ENCODE data around the gene LRP8. TPM values are rescaled to one million over a fixed set of nuclear protein-coding genes. Genes with fewer than 3 reads are reported as not detected.

The LRP8 gene
- total and polyA plus RNA-seq, 2 experiments from 2014 or later = 2.4 to 2.7 TPM

DNA sequence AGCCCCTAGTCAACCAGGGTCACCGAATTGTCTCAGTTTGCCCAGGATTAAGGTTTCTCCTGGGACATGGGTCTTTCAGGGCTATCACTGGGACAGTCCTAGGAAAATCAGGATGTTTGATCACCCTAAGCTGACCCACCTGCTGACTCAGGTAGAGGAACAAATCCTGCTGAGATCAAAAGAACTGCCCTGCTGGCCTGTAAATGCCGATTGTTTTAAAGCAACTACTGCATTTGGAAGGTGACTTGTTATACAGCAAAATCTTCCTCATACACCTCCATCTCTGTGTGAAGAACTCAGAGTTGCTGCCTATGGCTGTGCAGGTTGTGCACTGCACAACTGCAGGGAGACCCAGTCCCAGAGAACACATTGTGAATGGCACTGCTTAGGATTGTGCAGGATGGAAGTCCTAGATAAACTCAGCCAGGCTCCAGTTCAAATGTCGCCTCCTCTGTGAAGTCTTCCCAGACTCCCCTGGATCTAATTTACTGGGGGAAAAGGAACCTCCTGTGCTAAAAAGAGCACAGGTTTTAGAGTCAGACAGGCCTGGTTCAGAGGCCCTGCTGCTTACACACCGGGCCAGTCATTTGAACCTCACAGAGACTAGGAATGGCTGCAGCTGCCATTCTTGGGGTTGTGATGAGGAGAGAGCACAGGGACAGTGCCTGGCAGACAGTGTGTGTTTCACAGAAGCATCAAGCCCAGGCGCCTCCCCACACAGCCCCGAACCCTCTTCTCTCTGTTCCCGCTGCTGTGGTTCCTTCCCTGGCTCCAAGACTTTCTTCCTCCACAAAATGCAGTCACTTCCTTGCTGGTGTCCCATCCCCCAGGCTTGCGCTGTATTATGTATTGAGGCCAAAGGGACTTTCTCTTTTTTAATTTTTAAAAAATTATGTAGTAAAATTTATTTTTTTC, 23.2 kb upstream of the LRP8 start:
- H3K79me2 ChIP-seq = no peaks in the 10 kb centered on the region
- H3K27me3 ChIP-seq = no peaks in the 10 kb centered on the region
- no peaks in the 10 kb centered on the region for H3K9me3 ChIP-seq (ENCODE audit: low read depth)
- no peaks in the 10 kb centered on the region for H4K20me1 ChIP-seq (ENCODE audit: insufficient read depth, poor library complexity, severe bottlenecking)
- H3K27ac ChIP-seq = no peak overlapping the region
- no peak overlapping the region for H3K4me2 ChIP-seq
- no peaks in the 10 kb centered on the region for H3K36me3 ChIP-seq (replicated peaks; ENCODE audit: insufficient read depth, low read depth)
- TF ChIP-seq, protein P1, sequence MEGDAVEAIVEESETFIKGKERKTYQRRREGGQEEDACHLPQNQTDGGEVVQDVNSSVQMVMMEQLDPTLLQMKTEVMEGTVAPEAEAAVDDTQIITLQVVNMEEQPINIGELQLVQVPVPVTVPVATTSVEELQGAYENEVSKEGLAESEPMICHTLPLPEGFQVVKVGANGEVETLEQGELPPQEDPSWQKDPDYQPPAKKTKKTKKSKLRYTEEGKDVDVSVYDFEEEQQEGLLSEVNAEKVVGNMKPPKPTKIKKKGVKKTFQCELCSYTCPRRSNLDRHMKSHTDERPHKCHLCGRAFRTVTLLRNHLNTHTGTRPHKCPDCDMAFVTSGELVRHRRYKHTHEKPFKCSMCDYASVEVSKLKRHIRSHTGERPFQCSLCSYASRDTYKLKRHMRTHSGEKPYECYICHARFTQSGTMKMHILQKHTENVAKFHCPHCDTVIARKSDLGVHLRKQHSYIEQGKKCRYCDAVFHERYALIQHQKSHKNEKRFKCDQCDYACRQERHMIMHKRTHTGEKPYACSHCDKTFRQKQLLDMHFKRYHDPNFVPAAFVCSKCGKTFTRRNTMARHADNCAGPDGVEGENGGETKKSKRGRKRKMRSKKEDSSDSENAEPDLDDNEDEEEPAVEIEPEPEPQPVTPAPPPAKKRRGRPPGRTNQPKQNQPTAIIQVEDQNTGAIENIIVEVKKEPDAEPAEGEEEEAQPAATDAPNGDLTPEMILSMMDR (IDR thresholded peaks at IDR 0.05; ENCODE audit: poor library complexity) = no peak
- TF ChIP-seq EZH2 (IDR thresholded peaks at IDR 0.05; ENCODE audit: borderline replicate concordance) (no peak), EZH2phosphoT487 (IDR thresholded peaks at IDR 0.05; ENCODE audit: low read depth, severe bottlenecking, unreplicated experiment) (no peak)
- no peak overlapping the region for H3K4me3 ChIP-seq
- H3K4me1 ChIP-seq (ENCODE audit: insufficient read depth) = no peaks in the 10 kb centered on the region
- no peak overlapping the region for H2AFZ ChIP-seq
- no peaks in the 10 kb centered on the region for H3K9me2 ChIP-seq (replicated peaks; ENCODE audit: insufficient read depth)
- DNase-seq (ENCODE audit: low spot score) = no peak
- 91% methylated on average over 8 of the region's 8 CpGs for WGBS (ENCODE audit: low lambda C conversion rate, missing lambda C conversion rate)

DNA sequence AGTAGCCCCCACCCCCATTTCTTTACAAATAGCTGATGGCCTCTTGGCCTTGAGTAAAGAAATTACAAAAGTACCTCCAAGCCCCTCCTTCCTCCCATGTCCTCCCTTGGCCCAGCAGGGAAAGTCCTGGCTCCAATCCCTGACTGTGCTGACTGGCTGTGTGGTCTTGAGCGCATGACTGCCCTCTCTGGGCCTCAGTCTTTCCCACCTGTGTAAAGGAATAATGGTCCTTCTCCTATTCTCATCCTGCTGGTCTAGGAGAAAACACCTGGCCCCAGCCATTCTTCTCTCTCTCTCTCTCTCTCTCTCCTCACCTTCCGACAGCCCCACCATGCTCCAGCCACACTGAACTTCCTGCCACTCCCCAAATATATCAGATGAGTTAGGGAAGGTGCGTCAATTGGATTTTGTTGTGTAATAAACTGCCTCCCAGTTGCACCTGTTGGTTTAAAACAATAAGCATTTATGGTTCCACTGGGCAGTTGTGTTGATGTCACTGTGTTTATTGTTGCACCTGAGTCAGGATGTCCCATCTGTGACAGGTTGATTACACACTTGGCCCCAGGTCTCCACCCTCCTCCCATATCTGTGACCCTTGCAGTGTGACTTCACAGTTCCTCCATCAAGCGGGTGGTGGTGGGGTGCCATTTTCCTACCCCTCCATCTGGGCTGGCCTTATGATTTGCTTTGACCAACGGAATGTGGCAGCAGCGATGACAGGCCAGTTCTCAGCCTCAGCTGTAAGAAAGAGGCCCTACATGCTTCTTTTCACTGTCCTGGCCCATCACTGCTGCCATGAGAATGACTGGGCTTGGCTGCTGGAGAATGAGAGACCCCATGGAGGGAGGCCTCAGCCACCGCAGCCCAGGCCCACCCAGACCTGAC, 22.3 kb upstream of the LRP8 start:
- WGBS (ENCODE audit: low lambda C conversion rate, missing lambda C conversion rate) = 90% methylated on average over 7 of the region's 7 CpGs
- Histone ChIP-seq H3K36me3 (replicated peaks; ENCODE audit: insufficient read depth, low read depth) (no peaks in the 10 kb centered on the region), H3K4me3 (no peak overlapping the region), H3K4me1 (ENCODE audit: insufficient read depth) (no peaks in the 10 kb centered on the region), H3K9me3 (ENCODE audit: low read depth) (no peaks in the 10 kb centered on the region), H4K20me1 (ENCODE audit: insufficient read depth, poor library complexity, severe bottlenecking) (no peaks in the 10 kb centered on the region), H2AFZ (no peak overlapping the region), H3K79me2 (no peaks in the 10 kb centered on the region), H3K27ac (no peak overlapping the region), H3K9me2 (replicated peaks; ENCODE audit: insufficient read depth) (no peaks in the 10 kb centered on the region), H3K4me2 (no peak overlapping the region), H3K27me3 (no peaks in the 10 kb centered on the region)
- TF ChIP-seq EZH2 (IDR thresholded peaks at IDR 0.05; ENCODE audit: borderline replicate concordance) = no peak
- no peak for TF ChIP-seq EZH2phosphoT487 (IDR thresholded peaks at IDR 0.05; ENCODE audit: low read depth, severe bottlenecking, unreplicated experiment)
- TF ChIP-seq, protein P1 (IDR thresholded peaks at IDR 0.05; ENCODE audit: poor library complexity) = no peak
- DNase-seq (ENCODE audit: low spot score) = no peak

DNA sequence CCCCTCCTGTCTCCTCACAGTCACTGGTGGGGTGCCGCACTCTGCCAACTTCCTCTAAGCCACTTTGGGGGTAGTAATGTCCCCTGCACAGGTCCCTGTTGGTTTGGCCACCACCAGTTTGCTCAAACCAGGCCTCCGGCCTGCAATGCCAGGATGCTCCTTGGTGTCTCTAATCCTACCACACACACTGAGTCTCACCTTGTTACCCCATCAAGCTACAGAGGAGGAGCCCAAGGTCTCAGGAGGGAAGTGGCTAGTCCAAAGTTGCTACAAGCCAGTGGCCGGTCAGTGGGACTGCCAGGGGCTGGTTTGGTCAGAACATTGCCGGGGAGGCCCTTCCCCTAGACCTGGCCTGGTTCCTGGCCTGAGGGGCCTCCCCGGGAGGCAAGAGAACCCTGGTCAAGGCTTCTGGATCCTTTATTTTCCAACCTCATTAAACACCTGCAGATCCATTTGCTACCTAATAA, 21.5 kb upstream of the LRP8 start:
- no peak overlapping the region for H3K4me2 ChIP-seq
- no peak overlapping the region for H3K27ac ChIP-seq
- DNase-seq (ENCODE audit: low spot score) = no peak
- no peaks in the 10 kb centered on the region for H3K9me2 ChIP-seq (replicated peaks; ENCODE audit: insufficient read depth)
- H3K27me3 ChIP-seq = no peaks in the 10 kb centered on the region
- H3K9me3 ChIP-seq (ENCODE audit: low read depth) = no peaks in the 10 kb centered on the region
- TF ChIP-seq EZH2phosphoT487 (IDR thresholded peaks at IDR 0.05; ENCODE audit: low read depth, severe bottlenecking, unreplicated experiment) (no peak), EZH2 (IDR thresholded peaks at IDR 0.05; ENCODE audit: borderline replicate concordance) (no peak)
- TF ChIP-seq, protein P1 (IDR thresholded peaks at IDR 0.05; ENCODE audit: poor library complexity) = no peak
- H3K4me3 ChIP-seq = no peak overlapping the region
- H3K4me1 ChIP-seq (ENCODE audit: insufficient read depth) = no peaks in the 10 kb centered on the region
- 82% methylated on average over 5 of the region's 5 CpGs for WGBS (ENCODE audit: low lambda C conversion rate, missing lambda C conversion rate)
- H2AFZ ChIP-seq = no peak overlapping the region
- H3K79me2 ChIP-seq = no peaks in the 10 kb centered on the region
- H3K36me3 ChIP-seq (replicated peaks; ENCODE audit: insufficient read depth, low read depth) = no peaks in the 10 kb centered on the region
- H4K20me1 ChIP-seq (ENCODE audit: insufficient read depth, poor library complexity, severe bottlenecking) = no peaks in the 10 kb centered on the region

All from hepatocyte (in vitro differentiated cells).